Skeletal muscle satellite cell (primary cell): ENCODE measurements around the gene CHRNA5.
A peak's percentile ranks its signal among the peaks of the same experiment; 100 is the strongest.

Experiments used
- H3K27me3 ChIP-seq: 2 replicates; pipeline ENCODE4 v1.7.0; 2013; ENCODE audit warnings: low read length; ENCODE audit not compliant: control insufficient read depth, insufficient read depth
- H3K36me3 ChIP-seq: 2 replicates; pipeline ENCODE4 v1.7.0; 2013; ENCODE audit warnings: mild to moderate bottlenecking, control low read depth, low read length; ENCODE audit not compliant: insufficient read depth
- H3K4me1 ChIP-seq: 2 replicates; pipeline ENCODE4 v1.7.0; 2013; ENCODE audit warnings: low read length; ENCODE audit not compliant: control insufficient read depth, insufficient read depth
- H3K4me2 ChIP-seq: 2 replicates; pipeline ENCODE4 v1.7.0; 2013; ENCODE audit warnings: mild to moderate bottlenecking, low read length
- H3K4me3 ChIP-seq: 2 replicates; pipeline ENCODE4 v1.7.0; 2013; ENCODE audit warnings: low read length
- H3K9ac ChIP-seq: 2 replicates; pipeline ENCODE4 v1.7.0; 2013; ENCODE audit warnings: mild to moderate bottlenecking, low read depth, low read length, moderate library complexity
- H3K9me3 ChIP-seq: replicated peaks from 2 replicates; pipeline ENCODE4 v1.7.0; 2013; ENCODE audit warnings: mild to moderate bottlenecking, control low read depth, low read length

Gene CHRNA5

GRCh38 chr15:78620527-78621421, 55.5 kb downstream of the CHRNA5 start, which contains the start of gene CHRNA3:
Gene CHRNA3, minus strand, starts transcription at chr15:78620996. Its CDS starts 202 bp downstream, at chr15:78620794.
- Histone ChIP-seq H3K4me1 (no peaks in the 10 kb centered on the region), H3K9me3 (no peaks in the 10 kb centered on the region), H3K27me3 (peaks cover 67% of the 10 kb centered on the region), H3K4me3 (peak within 1 kb of the TSS; percentile 49), H3K4me2 (peak within 1 kb of the TSS; percentile 53), H3K36me3 (no peaks in the 10 kb centered on the region), H3K9ac (no peak within 1 kb of the TSS)

- Histone ChIP-seq H3K4me1 (no peaks in the 10 kb centered on the region), H3K4me2 (no peak overlapping the region), H3K9ac (no peak overlapping the region), H3K9me3 (no peaks in the 10 kb centered on the region), H3K27me3 (peaks cover 79% of the 10 kb centered on the region), H3K4me3 (no peak overlapping the region), H3K36me3 (no peaks in the 10 kb centered on the region)
These were observed 56.6 kb downstream of the CHRNA5 start for GRCh38 chr15:78621810-78622402.

- Histone ChIP-seq H3K36me3 (no peaks in the 10 kb centered on the region), H3K27me3 (peaks cover 94% of the 10 kb centered on the region), H3K9ac (no peak overlapping the region), H3K4me1 (no peaks in the 10 kb centered on the region), H3K4me3 (no peak overlapping the region), H3K4me2 (no peak overlapping the region), H3K9me3 (no peaks in the 10 kb centered on the region)
These were observed 58.6 kb downstream of the CHRNA5 start for GRCh38 chr15:78623786-78624497.

DNA sequence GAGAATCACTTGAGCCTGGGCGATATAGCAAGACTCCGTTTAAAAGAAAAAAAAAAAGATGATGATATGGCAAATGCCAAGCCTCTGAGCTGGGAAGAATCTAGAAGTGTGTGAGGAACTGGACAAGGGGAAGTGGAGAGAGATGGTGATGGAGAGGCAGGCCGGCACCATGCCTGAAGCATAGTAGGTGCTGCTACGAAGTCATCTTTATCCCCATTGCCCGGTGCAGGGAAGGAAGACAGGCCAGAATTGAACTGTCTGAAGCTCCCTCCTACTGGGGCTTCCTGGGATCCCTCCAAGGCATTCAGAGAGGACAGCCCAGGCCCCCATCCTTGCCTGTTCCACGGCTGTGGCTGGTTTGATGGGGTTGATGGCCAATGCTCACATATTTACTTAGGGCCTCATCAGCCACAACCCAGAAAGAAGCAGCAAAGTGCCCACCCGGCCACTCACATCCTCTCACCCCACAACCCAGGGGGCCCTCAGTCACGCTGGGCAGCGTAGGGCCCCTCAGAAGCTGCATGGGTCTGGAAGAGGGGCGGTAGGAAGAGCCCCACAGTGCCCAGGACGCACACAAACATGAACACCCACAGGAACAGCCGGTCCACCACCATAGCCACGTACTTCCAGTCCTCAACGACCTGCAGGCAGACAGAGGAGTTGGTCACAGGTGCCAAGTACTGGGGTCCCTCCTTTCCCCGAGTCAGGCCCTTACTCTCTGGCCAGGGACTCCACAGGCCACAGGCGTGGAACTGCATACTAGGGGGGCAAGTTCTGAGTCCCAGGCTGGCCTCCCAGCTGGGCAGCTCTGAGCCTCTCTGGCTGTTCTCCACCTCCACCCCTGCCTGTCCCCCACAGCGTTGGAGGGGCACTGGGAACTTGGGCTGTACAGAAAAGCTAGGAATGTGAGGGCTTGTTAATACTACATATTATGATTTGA, 59.6 kb downstream of the CHRNA5 start:
- no peak overlapping the region for H3K4me2 ChIP-seq
- no peaks in the 10 kb centered on the region for H3K9me3 ChIP-seq
- H3K36me3 ChIP-seq, result no peaks in the 10 kb centered on the region
- H3K4me3 ChIP-seq, result no peak overlapping the region
- H3K9ac ChIP-seq, result no peak overlapping the region
- peaks cover 92% of the 10 kb centered on the region for H3K27me3 ChIP-seq
- no peaks in the 10 kb centered on the region for H3K4me1 ChIP-seq

GRCh38 chr15:78625606-78626280, 60.4 kb downstream of the CHRNA5 start:
- Histone ChIP-seq H3K4me1 (no peaks in the 10 kb centered on the region), H3K9me3 (no peaks in the 10 kb centered on the region), H3K27me3 (peaks cover 86% of the 10 kb centered on the region), H3K4me2 (no peak overlapping the region), H3K9ac (no peak overlapping the region), H3K36me3 (no peaks in the 10 kb centered on the region), H3K4me3 (no peak overlapping the region)

DNA sequence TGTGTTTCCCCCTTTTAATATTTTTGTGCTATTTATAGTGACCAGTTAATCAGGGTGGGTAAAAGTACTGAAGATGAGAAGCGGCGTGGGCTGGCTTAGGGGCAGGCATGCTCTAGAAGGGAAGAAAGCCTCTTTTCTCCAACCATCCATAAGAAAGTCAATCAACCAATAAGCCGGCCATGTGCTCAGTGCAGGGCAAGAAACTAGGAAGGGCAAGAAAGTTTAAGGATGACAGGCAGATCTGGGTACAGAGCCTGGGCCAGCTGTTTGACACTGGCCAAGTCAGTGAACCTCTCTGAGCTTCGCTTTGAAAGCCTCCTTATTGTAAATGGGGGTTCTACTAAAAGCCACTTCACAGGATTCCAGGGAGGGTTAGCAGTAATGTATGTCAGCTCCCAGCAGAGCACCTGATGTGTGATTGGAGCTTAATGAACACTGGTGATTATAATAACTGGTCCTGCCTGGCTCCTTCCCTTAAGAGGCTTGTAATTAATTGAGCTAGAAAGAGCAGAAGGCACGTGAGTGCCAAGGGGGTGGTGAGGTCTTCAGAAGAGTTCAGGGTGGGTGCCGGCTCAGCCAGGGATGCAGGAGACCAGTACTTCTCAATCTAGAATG, 61.2 kb downstream of the CHRNA5 start:
- H3K4me1 ChIP-seq, result no peaks in the 10 kb centered on the region
- no peak overlapping the region for H3K4me2 ChIP-seq
- H3K9ac ChIP-seq, result no peak overlapping the region
- H3K36me3 ChIP-seq, result no peaks in the 10 kb centered on the region
- H3K27me3 ChIP-seq, result peaks cover 85% of the 10 kb centered on the region
- no peak overlapping the region for H3K4me3 ChIP-seq
- H3K9me3 ChIP-seq, result no peaks in the 10 kb centered on the region

- H3K9ac ChIP-seq, result no peak overlapping the region
- H3K27me3 ChIP-seq, result peaks cover 80% of the 10 kb centered on the region
- no peaks in the 10 kb centered on the region for H3K9me3 ChIP-seq
- no peak overlapping the region for H3K4me3 ChIP-seq
- H3K4me2 ChIP-seq, result no peak overlapping the region
- H3K36me3 ChIP-seq, result no peaks in the 10 kb centered on the region
- H3K4me1 ChIP-seq, result no peaks in the 10 kb centered on the region
These were observed 62.0 kb downstream of the CHRNA5 start for GRCh38 chr15:78627348-78627747.

DNA sequence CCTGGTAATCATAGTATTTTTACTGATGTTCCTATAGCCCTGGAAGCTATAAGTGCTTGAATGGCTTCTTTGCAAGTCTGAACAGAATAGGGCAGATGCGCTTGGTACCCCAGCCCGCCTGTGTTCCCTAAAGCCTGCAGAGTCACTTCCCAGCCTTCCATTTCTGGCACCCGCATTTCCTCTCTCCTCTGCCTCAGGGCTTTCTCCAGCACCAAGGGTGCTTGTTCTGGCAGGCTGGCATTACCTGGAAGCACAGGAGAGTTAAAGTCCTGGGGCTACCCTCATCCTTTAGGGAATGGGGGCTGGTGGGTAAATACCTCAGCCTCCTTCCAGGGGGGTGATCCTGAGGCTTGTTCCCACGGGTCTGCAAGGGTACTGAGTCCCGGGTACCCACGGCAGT, 62.9 kb downstream of the CHRNA5 start:
- Histone ChIP-seq H3K36me3 (no peaks in the 10 kb centered on the region), H3K9ac (no peak overlapping the region), H3K9me3 (peaks cover under 1% of the 10 kb centered on the region), H3K27me3 (peaks cover 72% of the 10 kb centered on the region), H3K4me3 (no peak overlapping the region), H3K4me1 (no peaks in the 10 kb centered on the region), H3K4me2 (no peak overlapping the region)

DNA sequence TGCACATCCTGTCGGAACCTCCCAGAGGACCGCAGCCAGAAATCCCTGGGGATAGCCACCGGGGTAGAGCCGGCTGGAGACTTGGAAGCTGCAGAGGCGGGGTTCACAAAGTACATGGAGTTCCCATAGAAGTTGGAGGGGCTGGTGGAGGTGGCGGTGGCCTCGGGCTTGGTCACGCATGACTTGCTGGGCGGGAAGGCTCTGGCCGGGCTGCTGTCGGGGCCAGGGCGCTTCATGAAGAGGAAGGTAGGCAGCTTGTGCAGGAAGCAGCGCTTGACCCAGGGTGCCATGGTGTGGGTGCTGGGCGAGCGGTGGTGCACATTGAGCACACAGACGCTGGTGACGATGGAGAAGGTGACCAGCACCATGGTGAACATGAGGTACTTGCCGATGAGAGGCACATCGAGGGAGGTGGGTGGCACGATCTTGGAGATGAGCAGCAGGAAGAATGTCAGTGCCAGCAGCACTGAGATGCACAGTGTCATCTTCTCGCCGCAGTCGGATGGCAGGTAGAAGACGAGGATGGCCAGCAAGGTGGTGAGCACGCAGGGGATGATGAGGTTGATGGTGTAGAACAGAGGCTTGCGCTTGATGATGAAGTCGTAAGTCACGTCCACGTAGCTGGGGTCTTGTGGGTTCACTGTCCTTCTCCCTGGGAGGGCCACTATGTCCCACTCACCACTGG, 63.9 kb downstream of the CHRNA5 start:
- no peaks in the 10 kb centered on the region for H3K36me3 ChIP-seq
- H3K4me1 ChIP-seq, result no peaks in the 10 kb centered on the region
- no peak overlapping the region for H3K9ac ChIP-seq
- H3K27me3 ChIP-seq, result peaks cover 65% of the 10 kb centered on the region
- H3K4me3 ChIP-seq, result no peak overlapping the region
- H3K4me2 ChIP-seq, result no peak overlapping the region
- peaks cover 5% of the 10 kb centered on the region for H3K9me3 ChIP-seq

DNA sequence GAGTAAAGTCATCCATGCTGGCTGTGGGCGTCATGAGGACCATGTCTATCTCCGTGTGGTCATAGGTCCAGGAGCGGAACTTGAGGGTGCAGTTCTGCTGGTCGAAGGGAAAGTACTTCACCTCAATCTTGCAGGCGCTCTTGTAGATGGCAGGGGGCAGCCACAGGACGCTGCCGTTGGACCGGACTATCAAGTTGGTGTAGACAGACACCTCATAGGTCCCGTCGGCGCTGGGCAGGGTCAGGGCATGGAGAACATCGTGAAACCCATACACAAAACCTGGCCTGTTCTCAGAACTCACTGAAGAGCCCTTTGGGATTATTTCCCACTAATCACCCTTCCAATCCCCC, 64.4 kb downstream of the CHRNA5 start:
- Histone ChIP-seq H3K27me3 (peaks cover 63% of the 10 kb centered on the region), H3K4me3 (no peak overlapping the region), H3K4me1 (no peaks in the 10 kb centered on the region), H3K4me2 (no peak overlapping the region), H3K36me3 (no peaks in the 10 kb centered on the region), H3K9ac (no peak overlapping the region), H3K9me3 (peaks cover 5% of the 10 kb centered on the region)
